ENCODE data around the gene MTERF2.

Gene MTERF2

DNA sequence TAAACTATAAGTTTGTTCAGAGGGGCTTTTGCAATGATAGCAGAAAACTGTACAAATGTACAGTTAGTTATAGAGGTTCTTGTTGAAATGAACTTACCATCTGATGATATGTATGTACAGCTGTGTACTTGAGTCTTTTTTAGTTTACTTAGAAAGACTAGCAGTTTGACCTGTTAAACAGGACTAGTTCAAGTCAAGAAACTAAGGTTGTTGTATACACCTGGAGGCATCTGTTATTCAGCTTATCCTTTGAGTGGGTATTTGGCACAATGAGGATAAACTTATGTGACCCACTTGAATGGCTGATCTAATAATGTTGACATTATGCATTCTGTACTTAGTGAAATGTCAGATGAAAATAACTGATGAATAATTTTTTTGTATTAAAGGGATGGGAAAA is 13.4 kb downstream of the MTERF2 start:
- H3K36me3 ChIP-seq (ENCODE audit: insufficient read depth, low read length): peaks cover 7% of the 10 kb centered on the region
- H3K4me1 ChIP-seq (ENCODE audit: insufficient read depth, low read length, severe bottlenecking): peaks cover 18% of the 10 kb centered on the region
- H3K9ac ChIP-seq (ENCODE audit: low read length): no peak overlapping the region
- no peaks in the 10 kb centered on the region for H3F3A ChIP-seq (ENCODE audit: insufficient read depth, low read length)
- no peaks in the 10 kb centered on the region for H3K9me3 ChIP-seq (ENCODE audit: low read length)
- H3K27me3 ChIP-seq (ENCODE audit: insufficient read depth, low read length): no peaks in the 10 kb centered on the region
- TF ChIP-seq EZH2 (IDR thresholded peaks at IDR 0.05; ENCODE audit: borderline replicate concordance, low read length): no peak
- TF ChIP-seq, protein P1, sequence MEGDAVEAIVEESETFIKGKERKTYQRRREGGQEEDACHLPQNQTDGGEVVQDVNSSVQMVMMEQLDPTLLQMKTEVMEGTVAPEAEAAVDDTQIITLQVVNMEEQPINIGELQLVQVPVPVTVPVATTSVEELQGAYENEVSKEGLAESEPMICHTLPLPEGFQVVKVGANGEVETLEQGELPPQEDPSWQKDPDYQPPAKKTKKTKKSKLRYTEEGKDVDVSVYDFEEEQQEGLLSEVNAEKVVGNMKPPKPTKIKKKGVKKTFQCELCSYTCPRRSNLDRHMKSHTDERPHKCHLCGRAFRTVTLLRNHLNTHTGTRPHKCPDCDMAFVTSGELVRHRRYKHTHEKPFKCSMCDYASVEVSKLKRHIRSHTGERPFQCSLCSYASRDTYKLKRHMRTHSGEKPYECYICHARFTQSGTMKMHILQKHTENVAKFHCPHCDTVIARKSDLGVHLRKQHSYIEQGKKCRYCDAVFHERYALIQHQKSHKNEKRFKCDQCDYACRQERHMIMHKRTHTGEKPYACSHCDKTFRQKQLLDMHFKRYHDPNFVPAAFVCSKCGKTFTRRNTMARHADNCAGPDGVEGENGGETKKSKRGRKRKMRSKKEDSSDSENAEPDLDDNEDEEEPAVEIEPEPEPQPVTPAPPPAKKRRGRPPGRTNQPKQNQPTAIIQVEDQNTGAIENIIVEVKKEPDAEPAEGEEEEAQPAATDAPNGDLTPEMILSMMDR (IDR thresholded peaks at IDR 0.05; ENCODE audit: low read length): no peak
- H3K4me2 ChIP-seq (ENCODE audit: low read length): no peak overlapping the region
- no peak overlapping the region for H3K4me3 ChIP-seq (ENCODE audit: low read depth, low read length, poor library complexity, severe bottlenecking)
- no peak overlapping the region for H3K27ac ChIP-seq (ENCODE audit: low read depth, low read length, poor library complexity, severe bottlenecking)
- H3K9me2 ChIP-seq (ENCODE audit: low read depth, low read length): no peaks in the 10 kb centered on the region
- H2AFZ ChIP-seq (ENCODE audit: low read length): no peak overlapping the region
- H4K20me1 ChIP-seq (ENCODE audit: insufficient read depth, low read length): no peaks in the 10 kb centered on the region
- H3K79me2 ChIP-seq (ENCODE audit: insufficient read depth, low read length): no peaks in the 10 kb centered on the region

DNA sequence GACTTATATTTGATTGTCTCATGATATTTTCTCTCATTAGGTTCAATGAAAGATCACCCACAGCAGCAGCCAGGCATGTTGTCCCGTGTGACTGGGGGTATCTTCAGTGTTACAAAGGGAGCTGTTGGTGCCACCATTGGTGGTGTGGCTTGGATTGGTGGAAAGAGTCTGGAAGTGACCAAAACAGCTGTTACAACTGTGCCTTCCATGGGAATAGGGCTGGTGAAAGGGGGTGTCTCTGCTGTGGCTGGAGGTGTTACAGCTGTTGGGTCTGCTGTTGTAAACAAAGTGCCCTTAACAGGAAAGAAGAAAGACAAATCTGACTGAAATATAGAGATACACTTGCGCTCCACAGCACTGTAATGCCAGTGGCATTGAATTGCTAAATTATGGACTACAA is 15.9 kb downstream of the MTERF2 start:
- no peaks in the 10 kb centered on the region for H3K9me3 ChIP-seq (ENCODE audit: low read length)
- no peak overlapping the region for H3K27ac ChIP-seq (ENCODE audit: low read depth, low read length, poor library complexity, severe bottlenecking)
- no peak overlapping the region for H3K9ac ChIP-seq (ENCODE audit: low read length)
- peaks cover 7% of the 10 kb centered on the region for H3K36me3 ChIP-seq (ENCODE audit: insufficient read depth, low read length)
- H3F3A ChIP-seq (ENCODE audit: insufficient read depth, low read length): no peaks in the 10 kb centered on the region
- TF ChIP-seq, protein P1 (IDR thresholded peaks at IDR 0.05; ENCODE audit: low read length): no peak
- TF ChIP-seq EZH2 (IDR thresholded peaks at IDR 0.05; ENCODE audit: borderline replicate concordance, low read length): no peak
- peaks cover 18% of the 10 kb centered on the region for H3K4me1 ChIP-seq (ENCODE audit: insufficient read depth, low read length, severe bottlenecking)
- no peaks in the 10 kb centered on the region for H3K79me2 ChIP-seq (ENCODE audit: insufficient read depth, low read length)
- no peaks in the 10 kb centered on the region for H3K27me3 ChIP-seq (ENCODE audit: insufficient read depth, low read length)
- H3K9me2 ChIP-seq (ENCODE audit: low read depth, low read length): no peaks in the 10 kb centered on the region
- no peak overlapping the region for H3K4me3 ChIP-seq (ENCODE audit: low read depth, low read length, poor library complexity, severe bottlenecking)
- no peak overlapping the region for H2AFZ ChIP-seq (ENCODE audit: low read length)
- H3K4me2 ChIP-seq (ENCODE audit: low read length): no peak overlapping the region
- no peaks in the 10 kb centered on the region for H4K20me1 ChIP-seq (ENCODE audit: insufficient read depth, low read length)

DNA sequence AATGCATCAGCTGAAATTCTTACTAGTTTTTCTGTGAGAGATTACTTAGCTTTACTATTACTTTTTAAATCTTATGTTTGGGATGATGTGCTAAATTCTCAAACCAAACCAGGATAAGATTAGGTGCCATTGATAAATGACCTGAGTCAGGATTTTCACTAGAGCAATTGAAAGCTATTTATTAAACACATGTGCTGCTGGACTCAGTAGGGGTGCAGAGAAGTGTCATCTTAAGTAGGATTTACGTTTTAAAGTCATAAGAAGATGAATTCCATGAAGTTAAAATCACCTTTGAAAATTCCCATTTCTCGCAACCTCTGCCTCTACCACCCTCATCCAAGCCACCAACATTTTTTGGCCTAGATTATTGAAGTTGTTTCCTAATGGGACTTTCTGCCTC is 22.4 kb downstream of the MTERF2 start:
- Histone ChIP-seq H3K4me1 (ENCODE audit: insufficient read depth, low read length, severe bottlenecking) (no peaks in the 10 kb centered on the region), H4K20me1 (ENCODE audit: insufficient read depth, low read length) (no peaks in the 10 kb centered on the region), H3K9ac (ENCODE audit: low read length) (no peak overlapping the region), H3F3A (ENCODE audit: insufficient read depth, low read length) (no peaks in the 10 kb centered on the region), H3K36me3 (ENCODE audit: insufficient read depth, low read length) (no peaks in the 10 kb centered on the region; the same call in 1 of the 2 replicates), H2AFZ (ENCODE audit: low read length) (no peak overlapping the region), H3K4me2 (ENCODE audit: low read length) (no peak overlapping the region), H3K4me3 (ENCODE audit: low read depth, low read length, poor library complexity, severe bottlenecking) (no peak overlapping the region), H3K27me3 (ENCODE audit: insufficient read depth, low read length) (no peaks in the 10 kb centered on the region), H3K27ac (ENCODE audit: low read depth, low read length, poor library complexity, severe bottlenecking) (no peak overlapping the region), H3K9me2 (ENCODE audit: low read depth, low read length) (no peaks in the 10 kb centered on the region), H3K79me2 (ENCODE audit: insufficient read depth, low read length) (no peaks in the 10 kb centered on the region), H3K9me3 (ENCODE audit: low read length) (no peaks in the 10 kb centered on the region)
- no peak for TF ChIP-seq EZH2 (IDR thresholded peaks at IDR 0.05; ENCODE audit: borderline replicate concordance, low read length)

DNA sequence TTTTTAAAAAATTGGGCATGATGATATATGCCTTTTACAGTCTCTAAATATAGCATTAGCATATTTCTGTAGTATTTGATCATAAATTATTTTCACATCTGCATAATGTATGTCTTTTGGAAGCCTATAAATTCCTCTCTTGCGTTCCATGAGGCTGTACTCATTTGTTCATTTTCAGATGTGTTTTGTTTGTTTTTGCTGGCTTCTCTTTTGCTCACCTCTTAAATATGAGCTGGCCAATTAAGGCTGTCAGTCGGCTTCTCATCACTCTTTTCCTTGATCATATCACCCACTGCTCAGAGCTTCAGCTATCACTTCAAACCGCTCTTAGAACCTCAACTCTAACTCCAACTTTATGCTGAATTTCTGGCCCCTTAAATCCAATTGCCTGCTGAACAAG is 24.7 kb downstream of the MTERF2 start:
- Histone ChIP-seq H3K4me1 (ENCODE audit: insufficient read depth, low read length, severe bottlenecking) (peaks cover 12% of the 10 kb centered on the region), H3K27ac (ENCODE audit: low read depth, low read length, poor library complexity, severe bottlenecking) (no peak overlapping the region), H3K4me2 (ENCODE audit: low read length) (no peak overlapping the region), H3K9ac (ENCODE audit: low read length) (no peak overlapping the region), H3K9me3 (ENCODE audit: low read length) (no peaks in the 10 kb centered on the region), H3K79me2 (ENCODE audit: insufficient read depth, low read length) (peaks cover 6% of the 10 kb centered on the region; the same call in 1 of the 2 replicates), H3F3A (ENCODE audit: insufficient read depth, low read length) (no peaks in the 10 kb centered on the region; the same call in 1 of the 2 replicates), H3K27me3 (ENCODE audit: insufficient read depth, low read length) (no peaks in the 10 kb centered on the region), H3K9me2 (ENCODE audit: low read depth, low read length) (no peaks in the 10 kb centered on the region), H3K4me3 (ENCODE audit: low read depth, low read length, poor library complexity, severe bottlenecking) (no peak overlapping the region), H2AFZ (ENCODE audit: low read length) (no peak overlapping the region), H4K20me1 (ENCODE audit: insufficient read depth, low read length) (no peaks in the 10 kb centered on the region), H3K36me3 (ENCODE audit: insufficient read depth, low read length) (no peaks in the 10 kb centered on the region)
- TF ChIP-seq EZH2 (IDR thresholded peaks at IDR 0.05; ENCODE audit: borderline replicate concordance, low read length): no peak
- TF ChIP-seq, protein P1 (IDR thresholded peaks at IDR 0.05; ENCODE audit: low read length): no peak
